ENCODE data around the gene INSL3.
A peak's percentile ranks its signal among the peaks of the same experiment; 100 is the strongest.
"Not testable (repeated sequence)": the region's sequence is repeated elsewhere in the genome, so short reads cannot be mapped to it uniquely, and the experiment has no call there.

INSL3 gene

DNA sequence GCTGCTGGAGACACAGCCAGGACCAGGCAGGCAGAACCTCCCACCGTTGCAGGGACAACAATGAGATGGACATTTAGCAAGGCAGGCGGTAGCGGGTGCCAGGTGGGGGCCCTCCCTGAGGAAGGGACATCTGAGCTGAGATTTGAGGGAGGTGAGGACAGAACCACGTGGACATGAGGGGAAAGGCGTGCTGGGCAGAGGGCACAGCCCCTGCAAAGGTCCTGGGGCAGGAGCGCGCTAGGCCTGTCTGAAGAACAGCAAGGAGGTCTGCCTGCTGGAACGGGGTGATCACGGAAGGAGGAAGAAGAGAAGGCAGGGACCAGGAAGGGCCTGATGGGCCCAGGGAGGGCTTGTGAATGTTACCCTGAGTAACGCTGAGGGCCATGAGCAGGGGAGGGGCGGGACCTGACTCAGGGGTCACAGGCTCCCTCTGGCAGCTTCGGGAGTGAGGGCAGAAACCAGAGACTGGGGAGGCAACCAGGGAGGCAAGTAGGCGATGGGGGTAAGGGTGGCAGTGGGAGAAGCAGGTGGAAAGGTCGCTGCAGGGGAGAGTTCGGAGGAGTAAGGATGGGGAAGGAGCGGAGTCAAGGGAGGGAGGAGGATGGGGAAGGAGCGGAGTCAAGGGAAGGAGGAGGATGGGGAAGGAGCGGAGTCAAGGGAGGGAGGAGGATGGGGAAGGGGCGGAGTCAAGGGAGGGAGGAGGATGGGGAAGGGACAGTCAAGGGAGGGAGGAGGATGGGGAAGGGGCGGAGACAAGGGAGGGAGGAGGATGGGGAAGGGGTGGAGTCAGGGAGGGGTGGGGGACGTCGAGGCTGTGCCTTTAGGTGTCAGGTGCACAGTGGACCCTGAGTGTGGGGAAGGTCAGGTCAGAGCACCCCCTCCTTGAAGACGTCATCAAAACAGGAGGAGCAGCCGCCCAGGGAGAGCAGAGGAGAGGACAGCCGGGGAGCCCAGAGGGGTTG is 42.1 kb downstream of the INSL3 start:
- H3K4me3 ChIP-seq (ENCODE audit: low read length): no peak overlapping the region
- TF ChIP-seq, protein P1, sequence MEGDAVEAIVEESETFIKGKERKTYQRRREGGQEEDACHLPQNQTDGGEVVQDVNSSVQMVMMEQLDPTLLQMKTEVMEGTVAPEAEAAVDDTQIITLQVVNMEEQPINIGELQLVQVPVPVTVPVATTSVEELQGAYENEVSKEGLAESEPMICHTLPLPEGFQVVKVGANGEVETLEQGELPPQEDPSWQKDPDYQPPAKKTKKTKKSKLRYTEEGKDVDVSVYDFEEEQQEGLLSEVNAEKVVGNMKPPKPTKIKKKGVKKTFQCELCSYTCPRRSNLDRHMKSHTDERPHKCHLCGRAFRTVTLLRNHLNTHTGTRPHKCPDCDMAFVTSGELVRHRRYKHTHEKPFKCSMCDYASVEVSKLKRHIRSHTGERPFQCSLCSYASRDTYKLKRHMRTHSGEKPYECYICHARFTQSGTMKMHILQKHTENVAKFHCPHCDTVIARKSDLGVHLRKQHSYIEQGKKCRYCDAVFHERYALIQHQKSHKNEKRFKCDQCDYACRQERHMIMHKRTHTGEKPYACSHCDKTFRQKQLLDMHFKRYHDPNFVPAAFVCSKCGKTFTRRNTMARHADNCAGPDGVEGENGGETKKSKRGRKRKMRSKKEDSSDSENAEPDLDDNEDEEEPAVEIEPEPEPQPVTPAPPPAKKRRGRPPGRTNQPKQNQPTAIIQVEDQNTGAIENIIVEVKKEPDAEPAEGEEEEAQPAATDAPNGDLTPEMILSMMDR (IDR thresholded peaks at IDR 0.05; ENCODE audit: insufficient read depth, low read depth, low read length, missing control alignments): no peak
- DNase-seq (ENCODE audit: low read depth): peak; percentile 74

GRCh38 chr19:17778251-17778967 is 42.9 kb downstream of the INSL3 start:
- TF ChIP-seq, protein P1 (IDR thresholded peaks at IDR 0.05; ENCODE audit: insufficient read depth, low read depth, low read length, missing control alignments): no peak
- peak; percentile 77 for DNase-seq (ENCODE audit: low read depth)
- H3K4me3 ChIP-seq (ENCODE audit: low read length): peak overlapping the region; percentile 3

- not testable (repeated sequence) for DNase-seq (ENCODE audit: low read depth); H3K4me3 ChIP-seq (ENCODE audit: low read length)
These were observed 43.5 kb downstream of the INSL3 start for GRCh38 chr19:17777840-17778239.

GRCh38 chr19:17775991-17776803 is 45.1 kb downstream of the INSL3 start:
- TF ChIP-seq, protein P1 (IDR thresholded peaks at IDR 0.05; ENCODE audit: insufficient read depth, low read depth, low read length, missing control alignments): no peak
- no peak overlapping the region for H3K4me3 ChIP-seq (ENCODE audit: low read length)
- no peak for DNase-seq (ENCODE audit: low read depth)

- H3K4me3 ChIP-seq (ENCODE audit: low read length): no peak overlapping the region
These were observed 45.9 kb downstream of the INSL3 start for GRCh38 chr19:17775245-17775927.

GRCh38 chr19:17772172-17772571 is 49.1 kb downstream of the INSL3 start:
- DNase-seq (ENCODE audit: low read depth): no peak
- TF ChIP-seq, protein P1 (IDR thresholded peaks at IDR 0.05; ENCODE audit: insufficient read depth, low read depth, low read length, missing control alignments): no peak
- H3K4me3 ChIP-seq (ENCODE audit: low read length): no peak overlapping the region

More at GRCh38 chr19:17775245-17775927, 45.9 kb downstream of the INSL3 start:
- TF ChIP-seq, protein P1 (IDR thresholded peaks at IDR 0.05; ENCODE audit: insufficient read depth, low read depth, low read length, missing control alignments): peak; percentile 52
- peak; percentile 43 for DNase-seq (ENCODE audit: low read depth)

Measured in epithelial cell of esophagus (primary cell).